HL-60 (cell line): Measurements from ENCODE around the gene DIAPH2.

Experiments used
- POLR2AphosphoS5 ChIP-seq: IDR thresholded peaks from 2 replicates; pipeline ENCODE4 v1.6.1; 2012; ENCODE audit warnings: low read depth
- TF ChIP-seq, protein P1 (sequence below): IDR thresholded peaks from one replicate; pipeline ENCODE4 v1.5.1; 2011; ENCODE audit warnings: low read length, control low read depth, inconsistent platforms; ENCODE audit not compliant: insufficient read depth

- TF ChIP-seq, protein P1, sequence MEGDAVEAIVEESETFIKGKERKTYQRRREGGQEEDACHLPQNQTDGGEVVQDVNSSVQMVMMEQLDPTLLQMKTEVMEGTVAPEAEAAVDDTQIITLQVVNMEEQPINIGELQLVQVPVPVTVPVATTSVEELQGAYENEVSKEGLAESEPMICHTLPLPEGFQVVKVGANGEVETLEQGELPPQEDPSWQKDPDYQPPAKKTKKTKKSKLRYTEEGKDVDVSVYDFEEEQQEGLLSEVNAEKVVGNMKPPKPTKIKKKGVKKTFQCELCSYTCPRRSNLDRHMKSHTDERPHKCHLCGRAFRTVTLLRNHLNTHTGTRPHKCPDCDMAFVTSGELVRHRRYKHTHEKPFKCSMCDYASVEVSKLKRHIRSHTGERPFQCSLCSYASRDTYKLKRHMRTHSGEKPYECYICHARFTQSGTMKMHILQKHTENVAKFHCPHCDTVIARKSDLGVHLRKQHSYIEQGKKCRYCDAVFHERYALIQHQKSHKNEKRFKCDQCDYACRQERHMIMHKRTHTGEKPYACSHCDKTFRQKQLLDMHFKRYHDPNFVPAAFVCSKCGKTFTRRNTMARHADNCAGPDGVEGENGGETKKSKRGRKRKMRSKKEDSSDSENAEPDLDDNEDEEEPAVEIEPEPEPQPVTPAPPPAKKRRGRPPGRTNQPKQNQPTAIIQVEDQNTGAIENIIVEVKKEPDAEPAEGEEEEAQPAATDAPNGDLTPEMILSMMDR = no peak
- TF ChIP-seq POLR2AphosphoS5 = no peak
These were observed 641.8 kb downstream of the DIAPH2 start for GRCh38 chrX:97326456-97326855.
